ENCODE results near the gene REM2. TPM values are rescaled to one million over a fixed set of nuclear protein-coding genes. Genes with fewer than 3 reads are reported as not detected.

REM2 gene, protein sequence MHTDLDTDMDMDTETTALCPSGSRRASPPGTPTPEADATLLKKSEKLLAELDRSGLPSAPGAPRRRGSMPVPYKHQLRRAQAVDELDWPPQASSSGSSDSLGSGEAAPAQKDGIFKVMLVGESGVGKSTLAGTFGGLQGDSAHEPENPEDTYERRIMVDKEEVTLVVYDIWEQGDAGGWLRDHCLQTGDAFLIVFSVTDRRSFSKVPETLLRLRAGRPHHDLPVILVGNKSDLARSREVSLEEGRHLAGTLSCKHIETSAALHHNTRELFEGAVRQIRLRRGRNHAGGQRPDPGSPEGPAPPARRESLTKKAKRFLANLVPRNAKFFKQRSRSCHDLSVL
- total RNA-seq, result under 1 TPM in 2 of 4 donors, not detected in 2; 0.42 to 0.44 TPM

DNA sequence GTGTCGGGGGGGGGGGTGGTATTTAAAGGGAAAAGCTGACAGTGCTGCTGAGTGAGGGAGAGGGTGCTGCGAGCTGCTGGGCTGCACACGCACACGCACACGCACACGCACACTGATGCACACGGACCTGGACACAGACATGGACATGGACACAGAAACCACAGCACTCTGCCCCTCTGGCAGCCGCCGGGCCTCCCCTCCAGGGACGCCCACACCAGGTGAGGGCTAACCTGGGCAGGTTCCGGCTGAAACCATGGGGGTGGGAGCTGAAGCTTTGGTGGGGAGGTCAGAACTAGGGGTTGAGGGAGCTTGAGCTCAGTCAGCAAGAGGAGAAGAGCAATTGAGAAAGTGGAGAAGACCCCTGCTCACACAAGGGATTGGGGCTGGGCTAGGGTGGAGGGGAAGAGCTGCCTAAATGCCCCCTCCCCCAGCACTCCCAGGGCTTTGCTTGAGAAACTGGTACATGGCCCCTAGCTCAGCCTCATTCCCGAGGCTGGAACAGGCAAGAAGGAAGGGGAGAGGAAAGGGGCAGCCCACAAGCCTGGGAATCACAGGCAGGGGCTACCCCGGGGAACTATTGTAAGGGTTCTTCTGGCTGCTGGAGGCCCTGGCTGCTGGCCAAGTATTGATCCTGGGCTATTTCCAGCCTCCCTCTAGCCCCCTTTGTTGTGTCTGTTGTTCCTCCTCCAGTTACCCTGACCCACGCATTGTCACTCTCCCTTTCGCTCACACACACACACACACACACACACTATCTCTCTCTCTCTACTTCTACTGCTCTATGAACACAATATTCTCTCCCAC lies at the start of gene REM2:
Gene REM2, plus strand, starts transcription at position 50 of the 804 bp plus-strand sequence. Its CDS starts 66 bp downstream, at position 116.
- no peak for DNase-seq (ENCODE audit: low spot score in 2 of 2)
- H3K36me3 ChIP-seq, result peaks cover 0 to 18% (median 3%) of the 10 kb centered on the region in 3 donors
- no peaks in the 10 kb centered on the region for H3K9me3 ChIP-seq
- no peak within 1 kb of the TSS for H3K27ac ChIP-seq
- H3K4me3 ChIP-seq, result no peak within 1 kb of the TSS
- 21 to 35% methylated on average over 14 to 15 of the region's 15 CpGs for WGBS, 2 donors
- TF ChIP-seq EP300 (IDR thresholded peaks at IDR 0.05), result no peak
- TF ChIP-seq POLR2A (IDR thresholded peaks at IDR 0.05), result no peak
- TF ChIP-seq, protein P1, sequence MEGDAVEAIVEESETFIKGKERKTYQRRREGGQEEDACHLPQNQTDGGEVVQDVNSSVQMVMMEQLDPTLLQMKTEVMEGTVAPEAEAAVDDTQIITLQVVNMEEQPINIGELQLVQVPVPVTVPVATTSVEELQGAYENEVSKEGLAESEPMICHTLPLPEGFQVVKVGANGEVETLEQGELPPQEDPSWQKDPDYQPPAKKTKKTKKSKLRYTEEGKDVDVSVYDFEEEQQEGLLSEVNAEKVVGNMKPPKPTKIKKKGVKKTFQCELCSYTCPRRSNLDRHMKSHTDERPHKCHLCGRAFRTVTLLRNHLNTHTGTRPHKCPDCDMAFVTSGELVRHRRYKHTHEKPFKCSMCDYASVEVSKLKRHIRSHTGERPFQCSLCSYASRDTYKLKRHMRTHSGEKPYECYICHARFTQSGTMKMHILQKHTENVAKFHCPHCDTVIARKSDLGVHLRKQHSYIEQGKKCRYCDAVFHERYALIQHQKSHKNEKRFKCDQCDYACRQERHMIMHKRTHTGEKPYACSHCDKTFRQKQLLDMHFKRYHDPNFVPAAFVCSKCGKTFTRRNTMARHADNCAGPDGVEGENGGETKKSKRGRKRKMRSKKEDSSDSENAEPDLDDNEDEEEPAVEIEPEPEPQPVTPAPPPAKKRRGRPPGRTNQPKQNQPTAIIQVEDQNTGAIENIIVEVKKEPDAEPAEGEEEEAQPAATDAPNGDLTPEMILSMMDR (IDR thresholded peaks at IDR 0.05), result no peak
- no peaks in the 10 kb centered on the region for H3K27me3 ChIP-seq
- peaks cover 0 to 46% (median 18%) of the 10 kb centered on the region in 4 donors for H3K4me1 ChIP-seq

DNA sequence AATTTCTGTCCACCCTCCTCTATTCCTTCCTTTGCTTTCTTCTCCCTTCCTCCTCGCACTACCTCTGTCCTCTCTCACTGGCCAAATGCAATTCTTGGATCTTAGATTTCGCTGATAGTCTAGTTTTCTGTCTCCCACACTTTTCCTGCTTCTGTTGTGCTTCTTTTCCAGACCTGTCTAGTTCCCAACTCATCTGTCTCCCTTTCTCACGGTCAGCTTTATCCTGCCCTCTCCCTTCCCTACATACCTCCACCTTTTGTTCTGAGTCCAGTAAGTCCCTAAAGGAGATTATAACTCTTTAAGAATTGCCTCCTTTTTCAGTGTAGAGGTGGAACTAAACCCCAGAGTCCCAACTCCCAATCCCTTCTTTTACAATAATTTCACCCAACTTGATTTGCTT lies 47.5 kb upstream of the REM2 start:
- Histone ChIP-seq H3K4me1 (peaks cover 0 to 34% (median 16%) of the 10 kb centered on the region in 4 donors), H3K36me3 (peaks cover 0 to 25% (median 9%) of the 10 kb centered on the region in 3 donors), H3K27ac (peak overlapping the region in 3 of 4 donors; percentile 96 to 100 (median 97)), H3K9me3 (no peaks in the 10 kb centered on the region), H3K27me3 (no peaks in the 10 kb centered on the region), H3K4me3 (no peak overlapping the region)
- TF ChIP-seq, protein P1 (IDR thresholded peaks at IDR 0.05), result no peak
- no peak for TF ChIP-seq EP300 (IDR thresholded peaks at IDR 0.05)
- no peak for TF ChIP-seq POLR2A (IDR thresholded peaks at IDR 0.05)
- WGBS, 2 donors, result 69 to 77% methylated on average over 3 of the region's 3 CpGs
- DNase-seq (ENCODE audit: low spot score in 2 of 2), result no peak

DNA sequence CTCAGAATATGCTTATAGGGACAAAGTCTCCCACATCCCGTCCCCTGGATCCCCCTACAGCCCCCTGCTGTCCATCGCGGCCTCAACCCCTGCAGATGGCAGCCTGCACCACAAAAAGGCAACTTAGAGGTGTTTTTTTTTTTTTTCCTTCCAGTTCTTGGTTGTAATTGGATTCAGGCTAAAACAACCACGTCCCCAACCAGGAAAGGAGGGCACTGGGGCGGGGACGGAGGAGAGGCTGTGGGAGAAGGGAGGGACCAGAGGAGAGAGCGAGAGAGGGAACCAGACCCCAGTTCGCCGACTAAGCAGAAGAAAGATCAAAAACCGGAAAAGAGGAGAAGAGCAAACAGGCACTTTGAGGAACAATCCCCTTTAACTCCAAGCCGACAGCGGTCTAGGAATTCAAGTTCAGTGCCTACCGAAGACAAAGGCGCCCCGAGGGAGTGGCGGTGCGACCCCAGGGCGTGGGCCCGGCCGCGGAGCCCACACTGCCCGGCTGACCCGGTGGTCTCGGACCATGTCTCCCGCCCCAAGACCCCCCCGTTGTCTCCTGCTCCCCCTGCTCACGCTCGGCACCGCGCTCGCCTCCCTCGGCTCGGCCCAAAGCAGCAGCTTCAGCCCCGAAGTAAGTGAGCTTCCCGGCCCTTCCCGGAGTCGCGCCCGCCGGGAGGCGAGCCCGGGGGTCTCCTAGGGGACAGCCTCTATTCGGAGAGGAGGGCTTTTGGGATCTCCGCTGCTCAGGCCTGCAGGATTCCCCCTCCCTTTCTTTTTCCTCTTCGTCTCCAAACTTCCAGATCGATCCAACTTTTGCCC lies 46.5 kb upstream of the REM2 start, which contains the start of gene MMP14:
Gene MMP14, plus strand, starts transcription at position 285 of the 813 bp plus-strand sequence. Its CDS starts 233 bp downstream, at position 518.
- TF ChIP-seq, protein P1 (IDR thresholded peaks at IDR 0.05), result peak; percentile 14 to 56 (median 41)
- TF ChIP-seq POLR2A (IDR thresholded peaks at IDR 0.05), result peak; percentile 70 to 84
- peak in 1 of 2 donors; percentile 96 for TF ChIP-seq EP300 (IDR thresholded peaks at IDR 0.05)
- Histone ChIP-seq H3K9me3 (no peaks in the 10 kb centered on the region), H3K4me1 (peaks cover 0 to 41% (median 13%) of the 10 kb centered on the region in 4 donors), H3K4me3 (peak within 1 kb of the TSS; percentile 75 to 99 (median 82)), H3K27me3 (no peaks in the 10 kb centered on the region), H3K27ac (peak within 1 kb of the TSS; percentile 96 to 100 (median 96)), H3K36me3 (peaks cover 0 to 31% (median 14%) of the 10 kb centered on the region in 3 donors)
- peak; percentile 80 to 88 for DNase-seq (ENCODE audit: low spot score in 2 of 2)
- 1% methylated on average over 46 of the region's 46 CpGs for WGBS, 2 donors

DNA sequence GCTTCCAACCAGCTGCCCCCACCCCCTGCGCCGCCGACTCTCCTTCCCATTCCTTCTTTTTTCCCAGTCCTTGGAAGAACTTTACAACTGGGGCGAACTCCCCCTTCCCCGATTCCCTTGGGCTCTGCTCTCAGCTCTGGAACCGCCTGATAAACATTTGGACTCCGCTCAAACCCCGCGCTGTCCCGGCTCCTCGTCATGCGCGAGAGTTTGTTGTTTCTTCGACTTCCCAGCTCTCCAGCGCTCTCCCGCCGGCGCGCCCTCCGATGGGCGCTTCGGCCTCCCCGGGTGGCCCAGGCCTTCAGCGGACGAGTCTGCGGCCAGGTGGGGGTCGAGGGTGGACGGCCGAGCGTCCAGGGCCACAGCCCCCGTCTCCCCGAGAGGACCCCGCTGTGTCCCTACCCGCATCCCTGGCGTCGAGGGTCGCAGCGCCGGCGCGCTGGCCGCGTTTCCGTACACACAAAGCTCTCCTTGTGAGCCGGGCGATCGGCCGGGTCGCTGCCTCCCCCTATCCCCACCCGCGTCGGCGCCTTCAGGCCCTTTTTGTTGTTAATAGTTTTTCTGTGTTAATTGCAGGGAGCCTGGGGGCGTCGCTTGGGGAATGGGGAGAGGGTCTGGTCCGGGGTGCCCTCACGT lies 45.8 kb upstream of the REM2 start:
- no peaks in the 10 kb centered on the region for H3K27me3 ChIP-seq
- peak overlapping the region; percentile 96 to 100 (median 96) for H3K27ac ChIP-seq
- H3K36me3 ChIP-seq, result peaks cover under 1 to 38% (median 16%) of the 10 kb centered on the region in 3 donors
- DNase-seq (ENCODE audit: low spot score in 2 of 2), result peak in 1 of 2 donors; percentile 41
- H3K9me3 ChIP-seq, result no peaks in the 10 kb centered on the region
- WGBS, 2 donors, result 0 to 5% methylated on average over 45 to 51 of the region's 57 CpGs
- peak overlapping the region; percentile 75 to 99 (median 82) for H3K4me3 ChIP-seq
- peaks cover 0 to 47% (median 13%) of the 10 kb centered on the region in 4 donors for H3K4me1 ChIP-seq
- TF ChIP-seq EP300 (IDR thresholded peaks at IDR 0.05) (peak in 1 of 2 donors; percentile 13), POLR2A (IDR thresholded peaks at IDR 0.05) (no peak)
- TF ChIP-seq, protein P1 (IDR thresholded peaks at IDR 0.05), result no peak
